GM12872 (cell line): Measurements from ENCODE around the gene PRDM16.
A peak's percentile ranks its signal among the peaks of the same experiment; 100 is the strongest.

Experiments used
- CTCF ChIP-seq: IDR thresholded peaks from 3 replicates; pipeline ENCODE4 v1.5.1; 2011; ENCODE audit warnings: low read depth, mild to moderate bottlenecking, low read length, moderate library complexity; ENCODE audit not compliant: insufficient read depth

PRDM16 gene

GRCh38 chr1:3450983-3451382 is 382.0 kb downstream of the PRDM16 start:
- no peak for TF ChIP-seq CTCF

GRCh38 chr1:3451994-3452865 is 383.2 kb downstream of the PRDM16 start:
- no peak for TF ChIP-seq CTCF

GRCh38 chr1:3452866-3453175 is 383.8 kb downstream of the PRDM16 start:
- TF ChIP-seq CTCF: no peak

GRCh38 chr1:3453203-3453761 is 384.3 kb downstream of the PRDM16 start:
- peak; percentile 93 for TF ChIP-seq CTCF

- no peak for TF ChIP-seq CTCF
These were observed 385.1 kb downstream of the PRDM16 start, which contains the start of gene ARHGEF16 for GRCh38 chr1:3453891-3454810. Gene ARHGEF16 (plus strand): TSS chr1:3454665. CDS start chr1:3463085, 8,420 bp downstream.

- TF ChIP-seq CTCF: no peak
These were observed 386.0 kb downstream of the PRDM16 start for GRCh38 chr1:3454811-3455618.
